Naive B cell (primary cell): ENCODE measurements around the gene SLC2A5. TPM values are rescaled to one million over a fixed set of nuclear protein-coding genes. Genes with fewer than 3 reads are reported as not detected.

Source experiments
- ATAC-seq, 2 donors: fragments of 150-1000 bp; cut with Tn5 transposase; 2 replicates each; pipeline ENCODE4 v1.10.0; 2021; ENCODE audit warnings: low read depth in 2 of 2, mild to moderate bottlenecking in 2 of 2, moderate library complexity in 2 of 2
- DNase-seq: peaks from one replicate; pipeline ENCODE4 v3.0.0; 2022
- H3K27ac Mint-ChIP-seq, 6 donors: one replicate each; pipeline ENCODE4 v1.8.0; 2020 to 2022; ENCODE audit warnings: mild to moderate bottlenecking in 6 of 6, mixed read lengths in 6 of 6, moderate library complexity in 5 of 6, inconsistent platforms in 2 of 6
- H3K27me3 Mint-ChIP-seq, 3 donors: one replicate each; pipeline ENCODE4 v1.8.0; 2021 to 2022; ENCODE audit warnings: mixed read lengths in 3 of 3, mild to moderate bottlenecking in 1 of 3
- H3K36me3 Mint-ChIP-seq, 2 donors: one replicate each; pipeline ENCODE4 v1.8.0; 2020 to 2022; ENCODE audit warnings: mixed read lengths in 2 of 2, inconsistent platforms in 1 of 2, mild to moderate bottlenecking in 1 of 2
- H3K4me1 Mint-ChIP-seq, 3 donors: one replicate each; pipeline ENCODE4 v1.8.0; 2020 to 2022; ENCODE audit warnings: mixed read lengths in 3 of 3, inconsistent platforms in 1 of 3, mild to moderate bottlenecking in 1 of 3, moderate library complexity in 1 of 3
- H3K4me3 Mint-ChIP-seq, 8 donors: one replicate each; pipeline ENCODE4 v1.8.0; 2020 to 2022; ENCODE audit warnings: mild to moderate bottlenecking in 8 of 8, mixed read lengths in 8 of 8, moderate library complexity in 8 of 8, inconsistent platforms in 2 of 8
- H3K9me3 Mint-ChIP-seq, 7 donors: one replicate each; pipeline ENCODE4 v1.8.0; 2020 to 2022; ENCODE audit warnings: mixed read lengths in 7 of 7, mild to moderate bottlenecking in 5 of 7, inconsistent platforms in 2 of 7, moderate library complexity in 1 of 7
- polyA plus RNA-seq, 6 donors: library from polyadenylated mRNA; unstranded; fragments of 300-500 nt; fragmentation: Illumina TruSeq; gene quantifications; one replicate each; pipeline ENCODE4 v1.2.3, GENCODE V29; 2021; ENCODE audit warnings: low read depth in 6 of 6

Gene SLC2A5
- polyA plus RNA-seq, 6 donors from 2014 or later, result 7.5 to 24.8 (median 21.2) TPM

DNA sequence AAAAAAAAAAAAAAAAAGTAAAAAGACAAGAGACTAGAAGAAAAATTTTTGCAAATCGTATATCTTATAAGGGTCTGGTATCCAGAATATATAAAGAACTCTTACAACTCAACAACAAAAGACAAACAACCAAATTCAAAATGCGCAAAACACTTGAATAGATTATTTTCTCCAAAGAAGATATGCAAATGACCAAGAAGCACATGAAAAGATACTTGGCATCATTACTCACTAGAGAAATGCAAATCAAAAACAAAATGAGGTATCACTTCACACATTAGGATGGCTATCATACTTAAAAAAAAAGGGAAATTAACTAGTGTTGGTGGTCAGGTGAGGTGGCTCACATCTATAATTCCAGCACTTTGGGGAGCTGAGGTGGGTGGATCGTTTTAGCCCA is 12.0 kb upstream of the SLC2A5 start:
- H3K4me1 Mint-ChIP-seq, result peaks cover 61 to 92% (median 76%) of the 10 kb centered on the region in 3 donors
- H3K36me3 Mint-ChIP-seq, result no peaks in the 10 kb centered on the region
- peak overlapping the region in 1 of 6 donors; percentile 77 for H3K27ac Mint-ChIP-seq
- no peak for DNase-seq
- no peaks in the 10 kb centered on the region for H3K27me3 Mint-ChIP-seq
- H3K9me3 Mint-ChIP-seq, result peaks cover 0 to 2% (median 0%) of the 10 kb centered on the region in 7 donors
- H3K4me3 Mint-ChIP-seq, result peak overlapping the region in 4 of 8 donors; percentile 9 to 66 (median 60)
- ATAC-seq, result no peak

DNA sequence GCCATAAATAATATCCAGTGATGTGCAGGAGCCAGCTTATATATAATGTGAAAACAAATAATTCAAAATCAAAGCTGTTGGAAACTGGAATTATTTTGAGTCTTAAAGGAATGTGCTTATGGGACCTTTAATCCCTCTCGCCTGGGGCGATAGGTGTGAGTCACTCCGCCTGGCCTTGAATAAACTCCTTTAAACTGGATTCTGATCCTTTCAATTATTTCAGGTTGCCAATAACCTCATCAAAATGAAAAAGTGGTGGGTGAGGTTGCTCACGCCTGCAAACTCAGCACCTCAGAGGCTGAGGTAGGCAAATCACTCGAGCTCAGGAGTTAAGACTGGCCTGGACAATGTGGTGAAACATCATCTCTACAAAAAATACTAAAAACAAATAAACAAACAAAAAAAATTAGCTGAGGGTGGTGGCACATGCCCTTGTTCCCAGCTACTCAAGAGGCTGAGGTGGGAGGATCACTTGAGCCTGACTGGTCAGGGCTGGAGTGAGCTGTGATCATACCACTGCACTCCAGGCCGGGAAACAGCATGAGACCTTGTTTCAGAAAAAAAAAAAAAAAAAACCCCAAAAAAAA is 11.4 kb upstream of the SLC2A5 start:
- Mint-ChIP-seq H3K36me3 (no peaks in the 10 kb centered on the region), H3K27me3 (no peaks in the 10 kb centered on the region), H3K27ac (peak overlapping the region in 3 of 6 donors; percentile 29 to 82 (median 62)), H3K4me3 (peak overlapping the region in 2 of 8 donors; percentile 4 to 42), H3K9me3 (peaks cover 0 to 2% (median 0%) of the 10 kb centered on the region in 7 donors), H3K4me1 (peaks cover 67 to 96% (median 81%) of the 10 kb centered on the region in 3 donors)
- no peak for DNase-seq
- no peak for ATAC-seq

DNA sequence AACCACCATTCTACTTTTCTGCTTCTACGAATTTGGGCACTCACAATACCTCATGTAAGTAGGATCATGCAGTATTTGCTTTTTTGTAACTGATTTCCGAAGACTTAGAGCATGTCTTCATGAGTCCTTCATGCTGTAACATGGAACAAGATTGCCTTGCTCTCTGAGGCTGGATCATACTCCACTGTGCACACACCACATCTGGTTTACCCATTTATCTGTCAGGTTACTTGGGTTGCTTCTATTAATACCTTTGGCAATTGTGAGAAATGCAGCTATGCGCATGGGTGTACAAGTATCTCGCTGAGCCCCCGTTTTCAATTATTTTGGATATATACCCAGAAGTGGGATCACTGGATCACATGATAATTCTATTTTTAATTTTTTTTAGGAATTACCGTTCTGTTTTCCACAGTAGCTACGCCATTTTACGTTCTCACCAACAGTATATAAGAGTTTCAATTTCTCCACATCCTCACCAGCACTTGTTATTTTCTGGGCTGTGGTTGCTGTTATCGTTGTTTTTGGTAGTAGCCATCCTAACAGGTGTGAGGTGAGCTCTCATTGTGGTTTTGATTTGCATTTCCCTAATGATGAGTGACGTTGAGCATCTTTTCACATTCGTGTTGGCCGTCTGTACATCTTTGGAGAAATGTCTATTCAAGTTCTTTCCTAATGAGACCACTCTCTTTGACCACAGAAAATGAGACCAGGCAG is 10.7 kb upstream of the SLC2A5 start:
- Mint-ChIP-seq H3K4me3 (peak overlapping the region in 7 of 8 donors; percentile 22 to 80 (median 61)), H3K9me3 (peaks cover 0 to 2% (median 0%) of the 10 kb centered on the region in 7 donors), H3K27me3 (no peaks in the 10 kb centered on the region), H3K4me1 (peaks cover 64 to 96% (median 81%) of the 10 kb centered on the region in 3 donors), H3K36me3 (no peaks in the 10 kb centered on the region), H3K27ac (peak overlapping the region in 3 of 6 donors; percentile 29 to 71 (median 35))
- DNase-seq (no peak), ATAC-seq (peak; percentile 15 to 23)

DNA sequence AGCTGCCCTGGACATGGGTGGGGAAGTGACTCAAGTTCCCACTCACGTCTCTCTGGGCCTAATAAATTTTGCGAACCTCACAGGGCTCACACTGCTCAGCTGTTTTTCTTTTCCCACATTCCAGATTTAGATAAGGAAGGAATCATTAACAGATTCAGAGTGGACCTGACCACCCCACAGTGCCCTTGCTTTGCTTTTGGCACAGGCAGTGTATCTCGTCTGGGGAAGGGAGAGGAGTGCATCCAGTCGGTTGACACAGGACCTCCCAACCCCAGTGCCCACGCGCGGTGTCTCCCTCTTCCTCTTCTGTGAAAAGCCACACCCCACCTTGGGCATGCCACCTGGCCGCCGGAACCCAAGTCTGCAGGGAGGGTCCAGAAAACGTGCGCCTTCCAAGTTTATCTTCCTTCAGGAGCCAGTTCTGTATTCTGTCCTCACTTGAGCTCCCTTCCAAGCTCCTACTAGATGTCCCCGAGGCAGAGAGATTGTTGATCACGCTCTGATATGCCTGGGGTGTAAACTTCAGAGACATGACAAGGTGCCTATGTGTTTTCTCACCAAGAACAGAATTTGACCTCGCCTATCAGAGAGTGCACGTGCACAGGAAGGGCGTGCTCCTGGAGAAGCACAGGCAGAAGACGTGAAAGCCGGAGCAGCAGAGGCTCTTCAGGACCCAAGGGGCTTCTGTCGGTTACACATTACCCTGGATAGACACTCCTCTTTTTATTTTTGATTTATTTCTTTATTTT is 9.5 kb upstream of the SLC2A5 start:
- Mint-ChIP-seq H3K4me3 (peak overlapping the region; percentile 9 to 81 (median 74)), H3K27me3 (no peaks in the 10 kb centered on the region), H3K9me3 (peaks cover 0 to 4% (median 0%) of the 10 kb centered on the region in 7 donors), H3K27ac (peak overlapping the region; percentile 30 to 80 (median 56)), H3K4me1 (peaks cover 63 to 96% (median 82%) of the 10 kb centered on the region in 3 donors), H3K36me3 (no peaks in the 10 kb centered on the region)
- DNase-seq, result no peak
- no peak for ATAC-seq

DNA sequence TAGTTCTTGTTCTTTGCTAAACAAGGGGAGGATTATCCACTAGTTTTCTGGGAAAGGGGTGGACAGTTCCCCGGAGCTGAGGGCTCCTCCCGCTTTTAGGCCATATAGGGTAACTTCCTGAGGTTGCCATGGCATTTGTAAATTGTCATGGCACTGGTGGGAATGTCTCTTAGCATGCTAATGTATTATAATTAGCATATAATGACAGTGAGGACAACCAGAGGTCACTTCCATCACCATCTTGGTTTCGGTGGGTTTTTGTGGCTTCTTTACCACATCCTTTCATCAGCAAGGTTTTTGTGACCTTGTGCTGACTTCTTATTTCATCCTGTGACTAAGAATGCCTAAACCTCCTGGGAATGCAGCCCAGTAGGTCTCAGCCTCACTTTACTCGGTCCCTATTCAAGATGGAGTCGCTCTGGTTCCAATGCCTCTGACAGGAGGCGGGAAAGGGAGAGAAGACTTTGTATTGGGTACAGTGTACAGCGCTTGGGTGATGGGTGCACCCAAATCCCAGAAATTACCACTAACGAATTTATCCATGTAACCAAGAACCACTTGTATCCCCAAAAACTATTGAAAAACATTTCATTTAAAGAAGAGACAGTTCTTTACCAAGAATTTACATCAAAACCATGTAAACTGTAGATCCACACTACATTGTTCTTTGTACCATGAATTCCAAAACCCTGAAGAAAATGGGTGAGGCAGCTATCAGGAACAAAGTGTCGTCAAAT is 8.7 kb upstream of the SLC2A5 start:
- peak overlapping the region; percentile 9 to 86 (median 70) for H3K4me3 Mint-ChIP-seq
- no peak for DNase-seq
- no peak for ATAC-seq
- H3K27me3 Mint-ChIP-seq, result no peaks in the 10 kb centered on the region
- H3K9me3 Mint-ChIP-seq, result peaks cover 0 to 4% (median 0%) of the 10 kb centered on the region in 7 donors
- H3K27ac Mint-ChIP-seq, result peak overlapping the region in 3 of 6 donors; percentile 27 to 80 (median 34)
- H3K36me3 Mint-ChIP-seq, result no peaks in the 10 kb centered on the region
- peaks cover 63 to 97% (median 85%) of the 10 kb centered on the region in 3 donors for H3K4me1 Mint-ChIP-seq

DNA sequence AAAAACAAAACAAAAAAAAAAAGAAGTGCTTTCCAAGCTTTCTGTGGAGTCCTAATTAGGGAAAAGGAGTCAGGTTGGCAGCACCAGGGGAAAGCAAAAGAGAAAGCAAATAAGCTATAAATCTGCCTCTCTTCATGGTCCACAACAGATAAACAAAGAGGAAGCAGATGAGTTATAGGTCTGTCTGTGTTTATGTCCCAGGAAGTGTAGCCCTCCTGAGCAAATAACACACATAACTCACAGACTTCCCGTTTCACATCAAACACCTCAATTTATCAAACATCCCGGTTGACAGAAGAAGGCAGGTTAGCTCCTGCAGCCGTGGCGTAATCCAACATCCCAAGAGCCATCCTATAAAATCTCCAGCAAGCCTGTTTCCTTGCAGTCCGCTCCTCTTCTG is 5.6 kb upstream of the SLC2A5 start:
- Mint-ChIP-seq H3K36me3 (no peaks in the 10 kb centered on the region), H3K4me1 (peaks cover 48 to 85% (median 60%) of the 10 kb centered on the region in 3 donors), H3K27ac (peak overlapping the region; percentile 90 to 100 (median 96)), H3K4me3 (peak overlapping the region; percentile 57 to 96 (median 84)), H3K9me3 (peaks cover 0 to 4% (median 0%) of the 10 kb centered on the region in 7 donors), H3K27me3 (no peaks in the 10 kb centered on the region)
- peak; percentile 71 for DNase-seq
- ATAC-seq, result peak; percentile 90 to 92

DNA sequence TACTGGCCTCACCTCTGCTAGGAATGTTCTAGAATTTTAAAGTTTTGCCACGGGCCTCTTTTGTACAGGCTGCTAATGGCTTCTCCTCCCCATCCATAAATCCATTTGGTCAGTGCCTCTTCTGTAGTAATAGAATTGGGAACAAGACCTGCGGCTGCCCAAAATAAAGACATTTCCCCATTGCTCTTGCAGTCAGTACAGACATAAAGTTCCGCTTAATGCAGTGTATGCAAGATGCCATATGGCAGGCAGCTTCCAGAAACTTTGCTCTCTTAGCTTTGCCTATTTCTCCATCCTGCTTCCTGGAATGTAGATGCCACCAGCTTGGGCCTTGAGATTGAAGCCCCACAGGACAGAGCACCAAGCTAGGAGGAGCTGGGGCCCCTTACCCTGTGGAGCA is 3.7 kb upstream of the SLC2A5 start:
- H3K36me3 Mint-ChIP-seq, result no peaks in the 10 kb centered on the region
- ATAC-seq (no peak), DNase-seq (no peak)
- H3K27ac Mint-ChIP-seq, result peak overlapping the region in 2 of 6 donors; percentile 90 to 99
- peak overlapping the region in 3 of 8 donors; percentile 3 to 57 (median 9) for H3K4me3 Mint-ChIP-seq
- no peaks in the 10 kb centered on the region for H3K27me3 Mint-ChIP-seq
- peaks cover 44 to 85% (median 57%) of the 10 kb centered on the region in 3 donors for H3K4me1 Mint-ChIP-seq
- peaks cover 0 to 4% (median 0%) of the 10 kb centered on the region in 7 donors for H3K9me3 Mint-ChIP-seq

DNA sequence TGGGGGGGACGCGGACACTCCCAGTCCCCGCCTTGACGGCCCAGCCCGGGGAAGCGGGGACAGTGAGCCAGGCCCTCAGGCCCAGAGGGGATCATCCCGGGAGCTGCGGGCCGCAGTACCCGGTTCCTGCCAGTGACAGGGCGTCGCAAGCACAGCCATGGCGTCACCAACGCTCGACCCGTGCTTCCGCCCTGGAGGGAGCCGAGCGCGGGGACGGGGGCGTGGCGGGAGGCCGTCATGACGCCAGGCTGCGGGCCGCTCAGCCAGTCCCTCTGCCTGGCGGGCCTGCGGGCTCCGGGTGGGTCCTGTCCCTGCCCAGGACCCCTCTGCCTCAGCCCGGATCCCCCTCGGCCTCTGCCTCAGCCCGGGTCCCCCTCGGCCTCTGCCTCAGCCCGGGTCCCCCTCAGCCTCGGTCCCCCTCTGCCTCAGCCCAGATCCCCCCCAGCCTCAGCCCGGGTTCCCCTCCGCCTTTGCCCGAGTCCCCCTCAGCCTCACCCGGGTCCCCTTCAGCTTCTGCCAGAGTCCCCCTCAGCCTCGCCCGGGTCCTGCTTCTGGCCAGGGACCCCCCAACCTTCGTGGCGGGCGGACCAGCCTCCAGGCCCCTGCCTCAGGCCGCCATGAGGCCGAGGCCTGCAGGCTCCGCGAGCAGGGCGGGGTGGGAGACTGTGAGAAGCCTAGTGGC is 2.3 kb upstream of the SLC2A5 start:
- H3K4me1 Mint-ChIP-seq, result peaks cover 46 to 85% (median 65%) of the 10 kb centered on the region in 3 donors
- no peak for ATAC-seq

DNA sequence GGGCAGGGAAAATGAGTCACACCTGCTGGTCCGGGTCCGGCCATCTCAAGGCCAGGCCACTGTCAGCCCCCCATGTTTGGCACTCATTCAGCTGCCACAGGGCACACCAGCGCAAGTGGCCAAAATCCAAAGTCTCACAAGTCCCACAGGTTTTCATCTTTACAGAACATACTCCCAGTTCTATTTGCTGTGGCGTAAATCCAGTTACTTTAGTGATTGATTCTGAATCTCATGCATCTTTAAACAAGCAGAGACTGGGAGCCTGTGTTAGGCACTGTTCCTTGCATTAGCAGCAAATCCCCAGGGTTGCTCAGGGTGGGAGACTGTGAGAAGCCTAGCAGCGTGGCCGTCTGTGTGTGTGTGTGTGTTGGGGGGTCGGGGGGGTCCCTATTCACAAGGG is 1.1 kb upstream of the SLC2A5 start:
- no peaks in the 10 kb centered on the region for H3K27me3 Mint-ChIP-seq
- H3K9me3 Mint-ChIP-seq, result peaks cover 0 to 4% (median 0%) of the 10 kb centered on the region in 7 donors
- H3K36me3 Mint-ChIP-seq, result no peaks in the 10 kb centered on the region
- ATAC-seq (no peak), DNase-seq (no peak)
- H3K27ac Mint-ChIP-seq, result peak overlapping the region; percentile 36 to 97 (median 73)
- peak overlapping the region in 7 of 8 donors; percentile 6 to 99 (median 44) for H3K4me3 Mint-ChIP-seq
- peaks cover 48 to 79% (median 61%) of the 10 kb centered on the region in 3 donors for H3K4me1 Mint-ChIP-seq

More for the DNA sequence above, 2.3 kb upstream of the SLC2A5 start:
- no peaks in the 10 kb centered on the region for H3K27me3 Mint-ChIP-seq
- H3K9me3 Mint-ChIP-seq, result peaks cover 0 to 4% (median 0%) of the 10 kb centered on the region in 7 donors
- no peak overlapping the region for H3K4me3 Mint-ChIP-seq
- no peak for DNase-seq
- H3K36me3 Mint-ChIP-seq, result no peaks in the 10 kb centered on the region
- no peak overlapping the region for H3K27ac Mint-ChIP-seq

DNA sequence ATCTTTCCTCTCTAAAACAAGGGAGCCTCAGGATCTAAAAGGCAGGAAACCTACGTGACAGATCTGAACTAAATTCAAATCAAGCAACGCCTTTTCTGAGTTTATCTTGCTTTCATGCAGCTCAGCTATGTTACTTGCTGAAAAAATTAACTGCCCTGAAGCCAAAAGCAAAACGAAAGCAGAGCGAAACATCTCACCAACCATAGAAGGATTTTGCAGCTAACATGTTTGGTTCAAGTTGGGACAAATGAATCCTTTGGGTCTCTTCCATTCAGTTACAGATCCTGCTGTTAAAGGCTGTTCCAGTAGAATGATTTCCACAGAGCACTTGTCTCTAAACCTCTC is 482 bp downstream of the SLC2A5 start:
- no peak for DNase-seq
- peak; percentile 0 to 1 for ATAC-seq
- Mint-ChIP-seq H3K27me3 (no peaks in the 10 kb centered on the region), H3K4me3 (peak overlapping the region; percentile 90 to 100 (median 97)), H3K27ac (peak overlapping the region; percentile 77 to 97 (median 96)), H3K36me3 (no peaks in the 10 kb centered on the region), H3K4me1 (peaks cover 46 to 78% (median 57%) of the 10 kb centered on the region in 3 donors), H3K9me3 (no peaks in the 10 kb centered on the region)

DNA sequence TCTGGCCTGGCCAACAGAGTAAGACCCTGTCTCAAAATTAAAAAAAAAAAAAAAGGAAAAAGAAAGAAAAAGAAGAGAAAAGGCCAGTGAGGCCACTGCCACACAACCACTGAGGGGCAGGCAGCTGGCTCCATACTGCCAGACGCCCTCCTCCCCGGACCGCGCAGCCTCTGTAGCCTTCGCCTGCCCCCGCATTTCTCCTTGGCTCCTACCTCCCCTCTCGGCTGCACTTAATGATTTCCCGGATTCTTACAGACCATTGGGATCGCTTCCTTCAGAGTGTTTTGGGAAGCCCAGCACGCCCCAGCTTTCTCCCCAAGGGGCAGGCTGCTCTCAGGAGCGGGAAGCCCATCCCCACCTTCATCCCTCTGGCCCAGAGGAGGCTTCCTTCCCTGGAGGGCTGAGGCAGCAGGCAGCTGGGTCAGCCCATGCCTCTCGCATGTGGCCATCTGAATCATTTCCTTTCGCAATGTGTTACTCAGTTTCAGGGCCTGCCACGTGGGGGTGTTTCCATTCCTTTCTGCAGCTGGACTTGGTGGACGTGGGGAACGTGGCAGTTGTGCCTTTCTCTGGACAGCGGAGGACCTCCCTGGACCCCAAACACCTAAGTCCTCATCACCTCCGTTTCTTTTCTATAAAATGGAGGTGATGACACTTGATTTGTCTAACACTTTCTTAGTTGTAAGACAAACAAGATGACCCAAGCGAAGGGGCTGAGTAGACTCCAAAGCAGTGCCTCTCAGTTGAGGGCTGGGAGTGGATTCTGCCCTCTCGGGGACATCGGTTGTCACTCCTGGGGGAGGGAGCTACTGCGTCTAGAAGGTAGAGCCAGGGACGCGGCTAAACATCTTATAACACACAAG is 2.3 kb downstream of the SLC2A5 start:
- no peaks in the 10 kb centered on the region for H3K27me3 Mint-ChIP-seq
- H3K4me1 Mint-ChIP-seq, result peaks cover 41 to 68% (median 52%) of the 10 kb centered on the region in 3 donors
- ATAC-seq (no peak), DNase-seq (no peak)
- peak overlapping the region in 7 of 8 donors; percentile 71 to 97 (median 81) for H3K4me3 Mint-ChIP-seq
- no peaks in the 10 kb centered on the region for H3K9me3 Mint-ChIP-seq
- H3K27ac Mint-ChIP-seq, result peak overlapping the region in 3 of 6 donors; percentile 27 to 76 (median 66)
- peaks cover 0 to 2% of the 10 kb centered on the region in 2 donors for H3K36me3 Mint-ChIP-seq
